ENCODE measurements around the gene TAF15.

DNA sequence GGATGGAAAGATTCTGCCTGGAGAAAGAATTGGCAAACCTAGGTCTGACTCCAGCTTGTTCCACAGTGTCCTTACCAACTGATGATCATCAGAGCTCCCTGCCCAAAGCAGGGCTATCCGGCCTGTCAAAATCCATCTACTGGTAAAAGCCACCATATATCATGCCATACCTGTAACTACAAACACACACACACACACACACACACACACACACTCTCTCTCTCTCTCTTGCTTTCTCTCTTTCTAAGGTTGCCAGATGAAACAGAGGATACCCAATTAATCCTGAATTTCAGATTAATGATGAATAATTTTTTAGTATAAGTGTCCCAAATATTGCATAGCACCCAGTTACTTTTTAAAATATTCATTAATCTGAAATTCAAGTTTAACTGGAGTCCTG lies 12.3 kb upstream of the TAF15 start:
- no peak for TF ChIP-seq EZH2 (IDR thresholded peaks at IDR 0.05; ENCODE audit: low read length)
- no peak for TF ChIP-seq CTCF (optimal IDR thresholded peaks at IDR 0.05 in 1 of 3, IDR thresholded peaks at IDR 0.05 in 1 of 3, conservative IDR thresholded peaks at IDR 0.05 in 1 of 3; ENCODE audit: extremely low read depth in 1 of 3, insufficient read depth in 2 of 3, low read length in 3 of 3)

Data from keratinocyte (primary cell).